A673 (cell line): Measurements from ENCODE around the gene TMEM270. TPM values are rescaled to one million over a fixed set of nuclear protein-coding genes. Genes with fewer than 3 reads are reported as not detected.

Source experiments
- BruUV-seq: library from RNA; stranded (reverse); fragments of 400-500 nt; replicated peaks from 2 replicates; lab custom pipeline; 2021; lab: Mats Ljungman, UMichigan
- CTCF ChIA-PET: fragments of 300-600 bp; sonication (Branson Sonifier 250); formaldehyde crosslinking; loops from one replicate; lab custom pipeline; 2022; ENCODE audit warnings: antibody characterized with exemption; lab: Charles Lee
- POLR2A ChIA-PET: fragments of 300-600 bp; sonication (Branson Sonifier 250); formaldehyde crosslinking; loops from one replicate; lab custom pipeline; 2022; ENCODE audit warnings: antibody characterized with exemption; ENCODE audit not compliant: low non-redundant PET; lab: Charles Lee
- DNase-seq: peaks from one replicate; pipeline ENCODE4 v3.0.0-alpha.2; 2015; ENCODE audit warnings: low spot score
- H3K27ac ChIP-seq: fragments of 200-600 bp; sonication (generic); 2 replicates; pipeline ENCODE4 v1.5.1; 2016; ENCODE audit warnings: mixed run types, low read depth, mild to moderate bottlenecking, mixed read lengths, antibody characterized with exemption, low read length; ENCODE audit not compliant: poor library complexity, severe bottlenecking
- H3K27me3 ChIP-seq: fragments of 200-600 bp; sonication (generic); replicated peaks from 2 replicates; pipeline ENCODE4 v1.6.1; 2017; ENCODE audit warnings: mixed run types, low read depth, mild to moderate bottlenecking, mixed read lengths, antibody characterized with exemption, low read length; ENCODE audit not compliant: insufficient read depth, poor library complexity
- H3K36me3 ChIP-seq: fragments of 200-600 bp; sonication (generic); 2 replicates; pipeline ENCODE4 v1.6.1; 2016; ENCODE audit warnings: mixed run types, mild to moderate bottlenecking, mixed read lengths, antibody characterized with exemption, low read length; ENCODE audit not compliant: insufficient read depth, poor library complexity, severe bottlenecking
- H3K4me1 ChIP-seq: fragments of 200-600 bp; sonication (generic); 2 replicates; pipeline ENCODE4 v1.6.1; 2017; ENCODE audit warnings: mixed run types, mild to moderate bottlenecking, mixed read lengths, antibody characterized with exemption, low read length; ENCODE audit not compliant: insufficient read depth, poor library complexity, severe bottlenecking
- H3K4me3 ChIP-seq: fragments of 200-600 bp; sonication (generic); 2 replicates; pipeline ENCODE4 v1.5.1; 2016; ENCODE audit warnings: low read depth, mixed run types, mild to moderate bottlenecking, mixed read lengths, low read length; ENCODE audit not compliant: poor library complexity, severe bottlenecking
- H3K9me3 ChIP-seq: fragments of 200-600 bp; sonication (generic); 2 replicates; pipeline ENCODE4 v1.6.1; 2016; ENCODE audit warnings: mixed run types, low read depth, mild to moderate bottlenecking, mixed read lengths, antibody characterized with exemption, low read length; ENCODE audit not compliant: poor library complexity, severe bottlenecking
- EZH2 ChIP-seq: fragments of 200-600 bp; sonication (generic); IDR thresholded peaks from 2 replicates; pipeline ENCODE4 v1.6.1; 2017; ENCODE audit warnings: borderline replicate concordance, low read depth, mild to moderate bottlenecking, mixed read lengths, antibody characterized with exemption, low read length; ENCODE audit not compliant: poor library complexity, severe bottlenecking
- intact Hi-C: fragments of 100-400 bp; cut with micrococcal nuclease; formaldehyde crosslinking; loops from one replicate; pipeline ENCODE4 v1.10.0; 2022; ENCODE audit not compliant: unreplicated experiment
- total RNA-seq: library from RNA; stranded (reverse); gene quantifications from 2 replicates; pipeline ENCODE4 v1.2.3, GENCODE V29; 2021
- TF ChIP-seq, protein P1 (sequence below): fragments of 300-800, 200-600 bp; sonication (generic); conservative IDR thresholded peaks from 2 replicates; pipeline ENCODE4 v1.5.1; 2017; ENCODE audit warnings: low read depth, mild to moderate bottlenecking, antibody characterized with exemption, low read length, moderate library complexity, mixed read lengths

Gene TMEM270
- total RNA-seq, 1 experiment from 2014 or later, result not detected

DNA sequence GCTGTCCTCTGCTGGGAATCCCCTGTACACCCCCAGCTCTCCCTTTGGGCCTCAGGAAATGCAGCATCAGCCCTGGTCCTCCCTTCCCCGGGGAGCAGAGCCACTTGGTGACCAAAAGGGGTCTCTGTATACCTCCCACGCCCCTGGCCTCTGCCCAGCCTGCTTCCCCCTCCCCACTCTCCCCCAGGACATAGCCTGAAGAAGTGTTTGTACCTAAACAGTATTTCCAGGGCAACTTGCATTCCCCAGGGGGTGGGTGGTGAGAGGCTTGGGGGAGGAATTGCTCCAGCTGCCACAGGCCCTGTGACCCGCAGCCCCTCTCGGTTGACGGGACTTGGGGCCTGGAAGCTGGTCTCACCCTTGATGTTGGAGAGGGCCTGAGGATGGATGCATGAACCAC lies 39.3 kb downstream of the TMEM270 start:
- CTCF ChIA-PET, result no interaction called here
- Histone ChIP-seq H3K9me3 (no peaks in the 10 kb centered on the region), H3K27ac (no peak overlapping the region), H3K27me3 (no peaks in the 10 kb centered on the region), H3K4me1 (no peaks in the 10 kb centered on the region), H3K4me3 (no peak overlapping the region), H3K36me3 (no peaks in the 10 kb centered on the region)
- TF ChIP-seq, protein P1, sequence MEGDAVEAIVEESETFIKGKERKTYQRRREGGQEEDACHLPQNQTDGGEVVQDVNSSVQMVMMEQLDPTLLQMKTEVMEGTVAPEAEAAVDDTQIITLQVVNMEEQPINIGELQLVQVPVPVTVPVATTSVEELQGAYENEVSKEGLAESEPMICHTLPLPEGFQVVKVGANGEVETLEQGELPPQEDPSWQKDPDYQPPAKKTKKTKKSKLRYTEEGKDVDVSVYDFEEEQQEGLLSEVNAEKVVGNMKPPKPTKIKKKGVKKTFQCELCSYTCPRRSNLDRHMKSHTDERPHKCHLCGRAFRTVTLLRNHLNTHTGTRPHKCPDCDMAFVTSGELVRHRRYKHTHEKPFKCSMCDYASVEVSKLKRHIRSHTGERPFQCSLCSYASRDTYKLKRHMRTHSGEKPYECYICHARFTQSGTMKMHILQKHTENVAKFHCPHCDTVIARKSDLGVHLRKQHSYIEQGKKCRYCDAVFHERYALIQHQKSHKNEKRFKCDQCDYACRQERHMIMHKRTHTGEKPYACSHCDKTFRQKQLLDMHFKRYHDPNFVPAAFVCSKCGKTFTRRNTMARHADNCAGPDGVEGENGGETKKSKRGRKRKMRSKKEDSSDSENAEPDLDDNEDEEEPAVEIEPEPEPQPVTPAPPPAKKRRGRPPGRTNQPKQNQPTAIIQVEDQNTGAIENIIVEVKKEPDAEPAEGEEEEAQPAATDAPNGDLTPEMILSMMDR, result no peak
- TF ChIP-seq EZH2, result no peak
- POLR2A ChIA-PET, result no interaction called here
- DNase-seq, result no peak
- intact Hi-C loops, result no loop called here
- no TSS peak for BruUV-seq

- TF ChIP-seq, protein P1, result no peak
- TF ChIP-seq EZH2, result no peak
- intact Hi-C loops, result no loop called here
- DNase-seq, result no peak
Observed at GRCh38 chr7:73901231-73901822, 40.4 kb downstream of the TMEM270 start.

GRCh38 chr7:73901823-73902597 lies 41.1 kb downstream of the TMEM270 start:
- Histone ChIP-seq H3K4me3 (no peak overlapping the region), H3K27me3 (no peaks in the 10 kb centered on the region), H3K9me3 (no peaks in the 10 kb centered on the region), H3K27ac (no peak overlapping the region), H3K4me1 (no peaks in the 10 kb centered on the region), H3K36me3 (no peaks in the 10 kb centered on the region)
- DNase-seq, result no peak
- intact Hi-C loops, result no loop called here
- BruUV-seq, result no TSS peak
- TF ChIP-seq EZH2, result no peak
- TF ChIP-seq, protein P1, result no peak
- ChIA-PET CTCF (no interaction called here), POLR2A (no interaction called here)

More at GRCh38 chr7:73901231-73901822, 40.4 kb downstream of the TMEM270 start:
- no peaks in the 10 kb centered on the region for H3K4me1 ChIP-seq
- no peaks in the 10 kb centered on the region for H3K9me3 ChIP-seq
- H3K4me3 ChIP-seq, result no peak overlapping the region
- CTCF ChIA-PET, result no interaction called here
- POLR2A ChIA-PET, result no interaction called here
- H3K36me3 ChIP-seq, result no peaks in the 10 kb centered on the region
- no peaks in the 10 kb centered on the region for H3K27me3 ChIP-seq
- no peak overlapping the region for H3K27ac ChIP-seq
- BruUV-seq, result no TSS peak
